DOHH2 (cell line): ENCODE measurements around the gene DBN1.

ENCODE experiments used
- EZH2phosphoT487 ChIP-seq: fragments of 200-600 bp; sonication (generic); IDR thresholded peaks from 2 replicates; pipeline ENCODE4 v1.6.1; 2017; ENCODE audit warnings: borderline replicate concordance, mild to moderate bottlenecking, antibody characterized with exemption, low read length, moderate library complexity, mixed read lengths
- TF ChIP-seq, protein P1 (sequence below): fragments of 200-600 bp; sonication (generic); IDR thresholded peaks from one replicate; pipeline ENCODE4 v1.5.1; 2014; ENCODE audit warnings: antibody characterized with exemption, mild to moderate bottlenecking, low read depth, low read length; ENCODE audit not compliant: poor library complexity, severe bottlenecking

DNA sequence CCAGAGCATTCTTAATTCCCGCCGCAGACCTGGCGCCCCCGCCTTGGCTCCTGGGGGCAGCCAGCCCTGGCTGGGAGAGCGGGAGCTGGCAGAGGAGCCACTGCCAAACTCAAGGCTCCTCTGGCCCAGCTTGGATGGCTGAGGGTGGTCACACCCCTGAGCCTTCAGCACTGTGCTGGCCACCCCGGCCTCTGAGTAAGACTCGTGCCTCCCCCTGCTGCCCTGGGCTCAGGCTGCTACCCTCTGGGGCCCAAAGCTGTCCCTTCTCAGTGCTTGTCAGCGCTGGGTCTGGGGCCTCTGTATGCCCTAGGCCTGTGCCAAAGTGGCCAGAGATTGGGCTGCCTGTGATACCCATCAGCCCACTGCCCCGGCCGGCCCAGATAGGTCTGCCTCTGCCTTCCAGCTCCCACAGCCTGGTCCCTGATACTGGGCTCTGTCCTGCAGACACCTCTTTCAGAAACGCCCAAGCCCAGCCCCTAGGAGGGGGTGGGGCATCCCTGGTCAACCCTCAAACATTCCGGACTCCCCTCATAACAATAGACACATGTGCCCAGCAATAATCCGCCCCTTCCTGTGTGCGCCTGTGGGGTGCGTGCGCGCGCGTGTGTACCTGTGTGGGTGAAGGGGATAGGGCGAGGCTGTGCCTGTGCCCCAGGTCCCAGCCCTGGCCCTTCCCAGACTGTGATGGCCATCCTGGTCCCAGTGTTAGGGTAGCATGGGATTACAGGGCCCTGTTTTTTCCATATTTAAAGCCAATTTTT is 31.2 kb downstream of the DBN1 start:
- TF ChIP-seq, protein P1, sequence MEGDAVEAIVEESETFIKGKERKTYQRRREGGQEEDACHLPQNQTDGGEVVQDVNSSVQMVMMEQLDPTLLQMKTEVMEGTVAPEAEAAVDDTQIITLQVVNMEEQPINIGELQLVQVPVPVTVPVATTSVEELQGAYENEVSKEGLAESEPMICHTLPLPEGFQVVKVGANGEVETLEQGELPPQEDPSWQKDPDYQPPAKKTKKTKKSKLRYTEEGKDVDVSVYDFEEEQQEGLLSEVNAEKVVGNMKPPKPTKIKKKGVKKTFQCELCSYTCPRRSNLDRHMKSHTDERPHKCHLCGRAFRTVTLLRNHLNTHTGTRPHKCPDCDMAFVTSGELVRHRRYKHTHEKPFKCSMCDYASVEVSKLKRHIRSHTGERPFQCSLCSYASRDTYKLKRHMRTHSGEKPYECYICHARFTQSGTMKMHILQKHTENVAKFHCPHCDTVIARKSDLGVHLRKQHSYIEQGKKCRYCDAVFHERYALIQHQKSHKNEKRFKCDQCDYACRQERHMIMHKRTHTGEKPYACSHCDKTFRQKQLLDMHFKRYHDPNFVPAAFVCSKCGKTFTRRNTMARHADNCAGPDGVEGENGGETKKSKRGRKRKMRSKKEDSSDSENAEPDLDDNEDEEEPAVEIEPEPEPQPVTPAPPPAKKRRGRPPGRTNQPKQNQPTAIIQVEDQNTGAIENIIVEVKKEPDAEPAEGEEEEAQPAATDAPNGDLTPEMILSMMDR, result no peak
- TF ChIP-seq EZH2phosphoT487, result no peak
